Measurements from ENCODE around the gene CCNY. TPM values are rescaled to one million over a fixed set of nuclear protein-coding genes. Genes with fewer than 3 reads are reported as not detected.

CCNY gene
- total and polyA plus RNA-seq, 2 of the 4 experiments (the other 2 are of a cell fraction): 38.0 to 131 TPM

DNA sequence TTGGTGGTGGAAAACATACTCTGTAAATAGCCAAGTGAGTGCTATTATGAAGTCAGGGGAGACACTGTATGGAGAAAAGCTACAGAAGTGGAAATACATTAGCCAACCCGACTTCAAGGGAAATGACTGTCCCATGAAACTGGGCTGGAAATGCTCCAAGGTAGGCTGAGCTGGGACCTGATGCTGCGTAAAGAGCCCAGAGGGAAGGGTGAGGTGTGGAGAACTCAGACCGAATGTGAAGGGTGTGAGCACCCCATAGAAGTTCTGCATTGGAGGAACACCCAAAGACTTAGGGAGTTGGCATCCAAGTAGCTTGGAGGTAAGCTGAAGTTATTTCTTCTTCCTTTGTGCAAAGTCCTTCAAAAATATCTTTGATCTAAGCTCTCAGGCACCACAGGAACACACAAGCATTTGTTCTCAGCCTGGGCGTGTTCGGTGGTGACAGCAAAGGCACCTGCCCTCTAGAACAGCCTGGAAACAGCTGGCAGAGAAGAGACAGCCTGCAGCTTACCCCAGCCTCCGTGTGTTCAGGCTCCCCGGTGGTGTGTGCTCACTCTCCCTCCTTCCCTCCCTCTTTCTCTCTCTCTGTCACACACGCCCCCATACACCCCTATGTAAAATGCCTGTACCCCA lies 249.7 kb downstream of the CCNY start:
- Histone ChIP-seq H2AK9ac (replicated peaks; ENCODE audit: low read depth, low read length, poor library complexity) (no peak overlapping the region), H2BK20ac (ENCODE audit: low read depth, low read length) (no peak overlapping the region), H2BK15ac (ENCODE audit: low read depth, low read length) (no peak overlapping the region), H3K9me1 (ENCODE audit: insufficient read depth, low read length) (no peaks in the 10 kb centered on the region), H3K4me1 (ENCODE audit: control insufficient read depth, insufficient read depth, low read length) (no peaks in the 10 kb centered on the region), H3K18ac (ENCODE audit: low read depth, low read length) (no peak overlapping the region), H2AFZ (replicated peaks; ENCODE audit: low read length, poor library complexity) (no peak overlapping the region), H3K4me2 (ENCODE audit: low read depth, low read length) (no peak overlapping the region), H4K8ac (ENCODE audit: low read depth in 2 of 2, low read length in 2 of 2) (no peak overlapping the region), H3K9me3 (ENCODE audit: control insufficient read depth, insufficient read depth, low read length) (peaks cover 4% of the 10 kb centered on the region), H3K14ac (replicated peaks; ENCODE audit: low read depth, low read length) (no peak overlapping the region; the same call in 1 of the 2 replicates), H3K23ac (ENCODE audit: low read depth, low read length) (no peak overlapping the region), H4K5ac (ENCODE audit: low read depth, low read length) (no peak overlapping the region), H3K56ac (ENCODE audit: extremely low read depth, insufficient read depth, low read length) (no peak overlapping the region), H2BK5ac (ENCODE audit: low read depth, low read length, poor library complexity, severe bottlenecking) (no peak overlapping the region), H4K20me1 (ENCODE audit: insufficient read depth, low read length) (no peaks in the 10 kb centered on the region; the same call in 1 of the 2 replicates), H3K9ac (ENCODE audit: low read depth, low read length) (no peak overlapping the region), H3K4ac (ENCODE audit: low read depth, low read length) (no peak overlapping the region), H2AK5ac (ENCODE audit: low read depth, low read length) (no peak overlapping the region), H3K79me1 (ENCODE audit: low read depth in 1 of 2, low read length in 2 of 2) (no peaks in the 10 kb centered on the region), H2BK120ac (ENCODE audit: low read depth, low read length) (no peak overlapping the region), H3K27ac (ENCODE audit: insufficient read depth, low read length) (no peak overlapping the region), H4K91ac (ENCODE audit: insufficient read depth, low read depth, low read length) (no peak overlapping the region), H3K27me3 (ENCODE audit: control insufficient read depth, insufficient read depth, low read length) (peaks cover 27% of the 10 kb centered on the region), H3K4me3 (ENCODE audit: insufficient read depth, low read depth, low read length) (no peak overlapping the region), H3K36me3 (ENCODE audit: control insufficient read depth, insufficient read depth, low read length) (no peaks in the 10 kb centered on the region)
- POLR2A ChIA-PET (ENCODE audit: unreplicated experiment): no interaction called here
- intact Hi-C loops (cut with micrococcal nuclease) (no loop called here), dilution Hi-C loops (cut with HindIII; ENCODE audit: low sequenced_read_pairs, unreplicated experiment) (no loop called here), in situ Hi-C loops (cut with MboI; ENCODE audit: low sequenced_read_pairs) (no loop called here)
- CTCF ChIA-PET: no interaction called here
- TF ChIP-seq MXI1 (IDR thresholded peaks at IDR 0.05; ENCODE audit: borderline replicate concordance, low read depth, low read length) (no peak), SMC3 (IDR thresholded peaks at IDR 0.05; ENCODE audit: low read depth, low read length) (no peak), RAD21 (IDR thresholded peaks at IDR 0.05; ENCODE audit: low read length) (no peak), CHD1 (IDR thresholded peaks at IDR 0.05; ENCODE audit: low read depth, low read length) (no peak), BHLHE40 (IDR thresholded peaks at IDR 0.05; ENCODE audit: low read depth, low read length) (no peak), MAFK (IDR thresholded peaks at IDR 0.05; ENCODE audit: low read depth, low read length) (no peak), CEBPB (IDR thresholded peaks at IDR 0.05; ENCODE audit: low read depth, low read length) (no peak), NFE2L2 (IDR thresholded peaks at IDR 0.05; ENCODE audit: low read depth, low read length) (no peak), MAZ (IDR thresholded peaks at IDR 0.05; ENCODE audit: borderline replicate concordance, low read depth, low read length) (no peak), FOS (IDR thresholded peaks at IDR 0.05; ENCODE audit: low read depth, low read length) (no peak)
- TF ChIP-seq, protein P1, sequence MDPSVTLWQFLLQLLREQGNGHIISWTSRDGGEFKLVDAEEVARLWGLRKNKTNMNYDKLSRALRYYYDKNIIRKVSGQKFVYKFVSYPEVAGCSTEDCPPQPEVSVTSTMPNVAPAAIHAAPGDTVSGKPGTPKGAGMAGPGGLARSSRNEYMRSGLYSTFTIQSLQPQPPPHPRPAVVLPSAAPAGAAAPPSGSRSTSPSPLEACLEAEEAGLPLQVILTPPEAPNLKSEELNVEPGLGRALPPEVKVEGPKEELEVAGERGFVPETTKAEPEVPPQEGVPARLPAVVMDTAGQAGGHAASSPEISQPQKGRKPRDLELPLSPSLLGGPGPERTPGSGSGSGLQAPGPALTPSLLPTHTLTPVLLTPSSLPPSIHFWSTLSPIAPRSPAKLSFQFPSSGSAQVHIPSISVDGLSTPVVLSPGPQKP (IDR thresholded peaks at IDR 0.05; ENCODE audit: borderline replicate concordance, low read depth, low read length): no peak
- TF ChIP-seq, protein P2, sequence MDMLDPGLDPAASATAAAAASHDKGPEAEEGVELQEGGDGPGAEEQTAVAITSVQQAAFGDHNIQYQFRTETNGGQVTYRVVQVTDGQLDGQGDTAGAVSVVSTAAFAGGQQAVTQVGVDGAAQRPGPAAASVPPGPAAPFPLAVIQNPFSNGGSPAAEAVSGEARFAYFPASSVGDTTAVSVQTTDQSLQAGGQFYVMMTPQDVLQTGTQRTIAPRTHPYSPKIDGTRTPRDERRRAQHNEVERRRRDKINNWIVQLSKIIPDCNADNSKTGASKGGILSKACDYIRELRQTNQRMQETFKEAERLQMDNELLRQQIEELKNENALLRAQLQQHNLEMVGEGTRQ (IDR thresholded peaks at IDR 0.05; ENCODE audit: low read depth, low read length): no peak
- no peak for ATAC-seq (ENCODE audit: low read depth)
- no TSS peak for BruUV-seq (replicated peaks)
- no peak for DNase-seq
- 76% methylated on average over 3 of the region's 8 CpGs; no CpG with 5 or more reads in 1 of the 2 experiments for WGBS, 2 experiments (ENCODE audit: extremely low coverage in 2 of 2, insufficient read length in 1 of 2)
